ENCODE measurements around the gene SCYGR4.

DNA sequence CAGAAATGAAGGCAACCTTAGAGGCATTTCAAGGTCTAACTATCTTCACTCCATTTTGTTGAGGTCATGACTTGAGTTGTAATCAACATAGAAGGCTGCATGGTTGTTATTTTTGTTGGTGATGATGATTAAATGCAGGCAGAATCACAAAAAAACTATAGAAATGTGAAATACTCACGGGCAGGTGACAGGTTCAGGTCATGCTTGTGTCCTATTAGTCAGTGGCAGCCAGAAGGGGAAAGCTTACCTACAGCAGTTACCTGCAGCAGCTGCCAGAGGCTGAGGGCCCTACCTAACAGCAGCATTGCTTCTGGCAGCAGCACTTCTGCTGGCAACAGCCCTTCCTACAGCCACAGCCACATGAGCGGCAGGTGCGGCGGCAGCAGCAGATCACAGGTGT, 3.1 kb upstream of the SCYGR4 start:
- TF ChIP-seq POLR2A (IDR thresholded peaks at IDR 0.05) = no peak
- TF ChIP-seq, protein P1, sequence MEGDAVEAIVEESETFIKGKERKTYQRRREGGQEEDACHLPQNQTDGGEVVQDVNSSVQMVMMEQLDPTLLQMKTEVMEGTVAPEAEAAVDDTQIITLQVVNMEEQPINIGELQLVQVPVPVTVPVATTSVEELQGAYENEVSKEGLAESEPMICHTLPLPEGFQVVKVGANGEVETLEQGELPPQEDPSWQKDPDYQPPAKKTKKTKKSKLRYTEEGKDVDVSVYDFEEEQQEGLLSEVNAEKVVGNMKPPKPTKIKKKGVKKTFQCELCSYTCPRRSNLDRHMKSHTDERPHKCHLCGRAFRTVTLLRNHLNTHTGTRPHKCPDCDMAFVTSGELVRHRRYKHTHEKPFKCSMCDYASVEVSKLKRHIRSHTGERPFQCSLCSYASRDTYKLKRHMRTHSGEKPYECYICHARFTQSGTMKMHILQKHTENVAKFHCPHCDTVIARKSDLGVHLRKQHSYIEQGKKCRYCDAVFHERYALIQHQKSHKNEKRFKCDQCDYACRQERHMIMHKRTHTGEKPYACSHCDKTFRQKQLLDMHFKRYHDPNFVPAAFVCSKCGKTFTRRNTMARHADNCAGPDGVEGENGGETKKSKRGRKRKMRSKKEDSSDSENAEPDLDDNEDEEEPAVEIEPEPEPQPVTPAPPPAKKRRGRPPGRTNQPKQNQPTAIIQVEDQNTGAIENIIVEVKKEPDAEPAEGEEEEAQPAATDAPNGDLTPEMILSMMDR (IDR thresholded peaks at IDR 0.05) = no peak

All from thyroid gland (tissue), 4 donors.